ENCODE measurements around the gene ZNF827.

DNA sequence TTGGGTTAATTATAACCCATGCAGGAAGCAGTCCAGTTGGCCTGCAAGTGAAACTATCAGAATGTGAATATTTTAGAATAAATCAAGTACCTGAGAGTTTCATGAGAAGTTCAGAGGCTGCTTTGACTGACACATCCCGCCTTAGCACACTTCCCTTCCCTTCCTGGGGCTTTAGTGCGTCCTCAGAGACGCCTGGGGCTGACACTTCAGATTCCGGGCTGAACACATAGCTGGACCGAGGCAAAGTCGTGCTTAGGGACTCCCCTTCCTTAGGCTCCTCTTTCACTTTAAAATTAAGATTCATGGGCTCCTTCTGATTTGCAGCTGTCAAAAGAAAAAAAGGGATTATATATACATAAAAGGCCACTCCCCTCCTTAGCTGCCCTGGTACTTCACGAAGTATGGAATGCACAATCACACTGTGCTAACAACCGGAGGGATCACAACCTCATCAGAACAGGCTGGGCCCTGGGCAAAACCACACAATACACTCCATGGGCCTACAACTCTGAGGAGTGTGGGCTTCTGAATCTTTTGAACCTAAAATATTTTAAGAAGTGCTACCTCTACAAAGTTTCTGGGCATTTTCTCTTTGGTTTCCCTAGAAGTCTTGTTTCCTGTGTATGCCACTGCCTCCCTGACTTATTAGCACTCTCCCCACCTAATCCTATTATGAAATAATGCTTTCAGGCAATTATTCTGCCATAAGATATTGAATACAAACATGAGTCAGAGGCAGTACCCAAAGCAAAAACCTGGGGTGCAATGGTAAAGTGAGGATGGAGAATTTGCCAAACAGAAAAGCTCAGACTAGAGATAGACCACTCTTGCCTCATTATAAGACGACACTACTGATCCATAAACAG is 68.2 kb downstream of the ZNF827 start:
- TF ChIP-seq EZH2phosphoT487 (IDR thresholded peaks at IDR 0.05; ENCODE audit: borderline replicate concordance): no peak
- TF ChIP-seq, protein P1, sequence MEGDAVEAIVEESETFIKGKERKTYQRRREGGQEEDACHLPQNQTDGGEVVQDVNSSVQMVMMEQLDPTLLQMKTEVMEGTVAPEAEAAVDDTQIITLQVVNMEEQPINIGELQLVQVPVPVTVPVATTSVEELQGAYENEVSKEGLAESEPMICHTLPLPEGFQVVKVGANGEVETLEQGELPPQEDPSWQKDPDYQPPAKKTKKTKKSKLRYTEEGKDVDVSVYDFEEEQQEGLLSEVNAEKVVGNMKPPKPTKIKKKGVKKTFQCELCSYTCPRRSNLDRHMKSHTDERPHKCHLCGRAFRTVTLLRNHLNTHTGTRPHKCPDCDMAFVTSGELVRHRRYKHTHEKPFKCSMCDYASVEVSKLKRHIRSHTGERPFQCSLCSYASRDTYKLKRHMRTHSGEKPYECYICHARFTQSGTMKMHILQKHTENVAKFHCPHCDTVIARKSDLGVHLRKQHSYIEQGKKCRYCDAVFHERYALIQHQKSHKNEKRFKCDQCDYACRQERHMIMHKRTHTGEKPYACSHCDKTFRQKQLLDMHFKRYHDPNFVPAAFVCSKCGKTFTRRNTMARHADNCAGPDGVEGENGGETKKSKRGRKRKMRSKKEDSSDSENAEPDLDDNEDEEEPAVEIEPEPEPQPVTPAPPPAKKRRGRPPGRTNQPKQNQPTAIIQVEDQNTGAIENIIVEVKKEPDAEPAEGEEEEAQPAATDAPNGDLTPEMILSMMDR (conservative IDR thresholded peaks at IDR 0.05; ENCODE audit: low read length): no peak

Measured in Loucy (cell line).